OCI-LY3 (cell line): ENCODE results near the gene ZFP57.

ENCODE experiments used
- H2AFZ ChIP-seq: fragments of 200-600, 300-600 bp; shearing (Covaris generic); 2 replicates; pipeline ENCODE4 v1.6.0; 2014; ENCODE audit warnings: antibody characterized with exemption, low read depth, low read length
- H3K27ac ChIP-seq: fragments of 200-600, 300-600 bp; sonication (generic); 2 replicates; pipeline ENCODE4 v1.5.1; 2014; ENCODE audit warnings: mild to moderate bottlenecking, low read length, moderate library complexity, mixed read lengths
- H3K27me3 ChIP-seq: fragments of 200-600, 300-600 bp; sonication (generic); 2 replicates; pipeline ENCODE4 v1.6.1; 2014; ENCODE audit warnings: low read depth, low read length, mixed read lengths
- H3K36me3 ChIP-seq: fragments of 200-600, 300-600 bp; sonication (generic); replicated peaks from 2 replicates; pipeline ENCODE3; 2014; ENCODE audit warnings: low read depth, low read length, mixed read lengths
- H3K4me1 ChIP-seq: fragments of 300-600, 200-600 bp; sonication (generic); 2 replicates; pipeline ENCODE4 v1.6.1; 2014; ENCODE audit warnings: low read length, mixed read lengths
- H3K4me2 ChIP-seq: fragments of 200-600, 300-600 bp; sonication (generic); 2 replicates; pipeline ENCODE4 v1.6.1; 2014; ENCODE audit warnings: low read length, mixed read lengths
- H3K4me3 ChIP-seq: fragments of 300-600, 200-600 bp; sonication (generic); 2 replicates; pipeline ENCODE4 v1.5.1; 2014; ENCODE audit warnings: antibody characterized with exemption, mild to moderate bottlenecking, low read length, moderate library complexity
- H3K79me2 ChIP-seq: fragments of 300-600, 200-600 bp; shearing (Covaris generic); 2 replicates; pipeline ENCODE4 v1.6.1; 2014; ENCODE audit warnings: mild to moderate bottlenecking, low read length, mixed read lengths
- H3K9ac ChIP-seq: fragments of 300-600, 200-600 bp; shearing (Covaris generic); 2 replicates; pipeline ENCODE4 v1.6.0; 2014; ENCODE audit warnings: mild to moderate bottlenecking, low read length, moderate library complexity
- H3K9me3 ChIP-seq: fragments of 200-600, 300-600 bp; shearing (Covaris generic); 2 replicates; pipeline ENCODE4 v1.6.1; 2014; ENCODE audit warnings: low read length, mixed read lengths; ENCODE audit not compliant: insufficient read depth
- H4K20me1 ChIP-seq: fragments of 200-600, 300-600 bp; sonication (generic); 2 replicates; pipeline ENCODE4 v1.6.1; 2016; ENCODE audit warnings: low read length, mixed read lengths; ENCODE audit not compliant: insufficient read depth
- EZH2phosphoT487 ChIP-seq: fragments of 200-600 bp; shearing (Covaris generic); IDR thresholded peaks from 2 replicates; pipeline ENCODE4 v1.6.1; 2018; ENCODE audit warnings: antibody characterized with exemption, mixed run types, low read depth
- TF ChIP-seq, protein P1 (sequence below): fragments of 200-600, 300-600 bp; sonication (generic); IDR thresholded peaks from 2 replicates; pipeline ENCODE4 v1.5.1; 2014; ENCODE audit warnings: antibody characterized with exemption, low read length, low read depth

ZFP57 gene

DNA sequence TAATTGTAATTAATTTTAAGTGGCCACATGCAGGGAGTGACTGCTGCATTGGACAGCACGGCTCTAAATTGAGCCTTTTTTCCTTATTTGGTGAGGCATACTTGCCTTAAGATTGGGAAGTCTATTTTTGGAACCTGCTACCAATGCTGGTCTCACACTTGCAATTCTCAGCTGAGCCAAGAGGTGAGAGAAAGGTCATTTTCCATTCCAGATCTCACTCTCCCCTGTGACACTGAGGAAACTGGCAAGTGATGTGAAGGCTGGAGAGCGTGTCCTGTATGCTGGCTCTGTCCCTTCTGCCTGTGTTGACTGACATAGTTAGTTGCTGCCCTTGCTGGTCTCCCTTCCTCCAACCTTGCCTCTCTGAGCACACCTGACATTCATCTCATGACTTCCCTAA is 24.8 kb downstream of the ZFP57 start:
- H3K4me1 ChIP-seq, result peaks cover 10% of the 10 kb centered on the region
- no peak overlapping the region for H3K9ac ChIP-seq
- H2AFZ ChIP-seq, result no peak overlapping the region
- TF ChIP-seq EZH2phosphoT487, result no peak
- TF ChIP-seq, protein P1, sequence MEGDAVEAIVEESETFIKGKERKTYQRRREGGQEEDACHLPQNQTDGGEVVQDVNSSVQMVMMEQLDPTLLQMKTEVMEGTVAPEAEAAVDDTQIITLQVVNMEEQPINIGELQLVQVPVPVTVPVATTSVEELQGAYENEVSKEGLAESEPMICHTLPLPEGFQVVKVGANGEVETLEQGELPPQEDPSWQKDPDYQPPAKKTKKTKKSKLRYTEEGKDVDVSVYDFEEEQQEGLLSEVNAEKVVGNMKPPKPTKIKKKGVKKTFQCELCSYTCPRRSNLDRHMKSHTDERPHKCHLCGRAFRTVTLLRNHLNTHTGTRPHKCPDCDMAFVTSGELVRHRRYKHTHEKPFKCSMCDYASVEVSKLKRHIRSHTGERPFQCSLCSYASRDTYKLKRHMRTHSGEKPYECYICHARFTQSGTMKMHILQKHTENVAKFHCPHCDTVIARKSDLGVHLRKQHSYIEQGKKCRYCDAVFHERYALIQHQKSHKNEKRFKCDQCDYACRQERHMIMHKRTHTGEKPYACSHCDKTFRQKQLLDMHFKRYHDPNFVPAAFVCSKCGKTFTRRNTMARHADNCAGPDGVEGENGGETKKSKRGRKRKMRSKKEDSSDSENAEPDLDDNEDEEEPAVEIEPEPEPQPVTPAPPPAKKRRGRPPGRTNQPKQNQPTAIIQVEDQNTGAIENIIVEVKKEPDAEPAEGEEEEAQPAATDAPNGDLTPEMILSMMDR, result no peak
- H3K36me3 ChIP-seq, result no peaks in the 10 kb centered on the region
- H3K4me2 ChIP-seq, result peak overlapping the region; percentile 14; the same call in 1 of the 2 replicates
- H3K27me3 ChIP-seq, result no peaks in the 10 kb centered on the region
- H4K20me1 ChIP-seq, result no peaks in the 10 kb centered on the region
- H3K27ac ChIP-seq, result no peak overlapping the region
- no peaks in the 10 kb centered on the region for H3K79me2 ChIP-seq
- no peaks in the 10 kb centered on the region for H3K9me3 ChIP-seq
- H3K4me3 ChIP-seq, result no peak overlapping the region

DNA sequence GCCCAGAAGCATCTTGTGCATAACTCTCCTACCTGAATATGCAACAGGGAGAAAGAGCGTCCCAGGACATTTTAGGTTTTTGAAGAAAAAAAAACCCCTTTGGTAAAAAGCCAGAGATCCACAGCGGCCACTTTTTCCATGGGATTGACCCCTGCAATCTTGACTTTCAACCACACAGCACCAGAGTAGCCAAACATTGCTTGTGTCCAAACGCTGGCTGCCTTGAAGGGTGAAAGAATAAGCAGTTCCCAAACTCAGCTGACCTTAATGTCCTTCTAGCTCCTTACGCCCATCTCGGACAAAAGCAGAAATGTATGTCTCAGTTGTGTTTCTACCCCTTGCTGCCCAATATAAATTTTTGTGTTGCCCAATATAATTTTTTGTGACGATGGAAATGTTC is 25.3 kb downstream of the ZFP57 start:
- H3K27me3 ChIP-seq, result no peaks in the 10 kb centered on the region
- H3K4me1 ChIP-seq, result peaks cover 10% of the 10 kb centered on the region
- no peaks in the 10 kb centered on the region for H3K79me2 ChIP-seq
- no peaks in the 10 kb centered on the region for H4K20me1 ChIP-seq
- no peaks in the 10 kb centered on the region for H3K9me3 ChIP-seq
- TF ChIP-seq EZH2phosphoT487, result no peak
- TF ChIP-seq, protein P1, result no peak
- H2AFZ ChIP-seq, result no peak overlapping the region
- no peak overlapping the region for H3K4me2 ChIP-seq
- H3K27ac ChIP-seq, result no peak overlapping the region
- no peak overlapping the region for H3K4me3 ChIP-seq
- H3K36me3 ChIP-seq, result no peaks in the 10 kb centered on the region
- H3K9ac ChIP-seq, result no peak overlapping the region

DNA sequence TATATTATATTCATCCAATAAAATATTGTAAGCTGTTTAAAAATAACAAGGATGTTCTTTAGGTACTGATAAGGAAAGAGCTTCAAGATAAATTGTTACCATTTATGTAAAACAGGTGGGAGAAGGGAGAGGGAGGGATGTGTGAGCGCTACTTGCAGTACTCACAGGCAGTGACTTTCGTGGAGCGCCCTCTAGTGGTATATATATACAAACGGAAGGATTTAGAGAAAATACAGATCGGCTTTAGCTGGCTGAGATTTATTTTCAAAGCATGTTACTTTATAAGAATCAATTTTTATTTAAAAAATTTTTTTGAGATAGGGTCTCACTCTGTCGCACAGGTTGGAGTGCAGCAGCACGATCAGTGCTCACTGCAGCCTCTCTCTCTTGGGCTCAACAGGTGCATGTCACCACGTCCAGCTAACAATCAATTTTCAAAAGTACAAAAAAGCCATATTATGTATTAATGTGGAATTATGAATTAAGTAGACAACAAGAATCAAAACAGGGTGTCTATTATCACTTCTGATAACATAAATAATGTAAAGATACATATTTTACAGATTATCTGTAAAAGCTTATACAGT is 27.4 kb downstream of the ZFP57 start:
- peak overlapping the region; percentile 40 for H3K4me2 ChIP-seq
- peaks cover 10% of the 10 kb centered on the region for H3K4me1 ChIP-seq
- 0 out of 2 replicates have a peak overlapping the region, but pooled peaks have one; percentile 13 for H2AFZ ChIP-seq
- H3K36me3 ChIP-seq, result no peaks in the 10 kb centered on the region
- no peaks in the 10 kb centered on the region for H3K9me3 ChIP-seq
- no peak overlapping the region for H3K4me3 ChIP-seq
- H3K9ac ChIP-seq, result no peak overlapping the region
- TF ChIP-seq, protein P1, result peak; percentile 61
- TF ChIP-seq EZH2phosphoT487, result no peak
- H3K79me2 ChIP-seq, result no peaks in the 10 kb centered on the region
- no peaks in the 10 kb centered on the region for H3K27me3 ChIP-seq
- no peak overlapping the region for H3K27ac ChIP-seq
- no peaks in the 10 kb centered on the region for H4K20me1 ChIP-seq

DNA sequence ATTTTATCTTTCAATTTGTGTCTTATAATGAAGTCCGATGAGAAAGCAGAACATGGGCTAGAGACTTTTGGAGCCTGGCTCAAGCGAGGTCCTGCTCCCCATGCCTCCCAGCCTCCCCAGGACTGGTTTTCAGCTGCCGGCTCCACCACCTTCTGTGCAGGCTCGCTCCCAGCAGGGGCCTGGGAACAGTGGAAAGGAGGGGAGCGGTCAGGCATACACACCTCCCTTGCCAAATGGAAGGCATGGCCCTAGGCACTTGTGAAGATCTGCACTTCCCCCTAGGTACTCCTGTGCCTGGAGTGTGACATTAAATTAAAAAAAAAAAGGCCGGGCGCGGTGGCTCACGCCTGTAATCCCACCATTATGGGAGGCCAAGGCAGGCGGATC is 28.8 kb downstream of the ZFP57 start:
- Histone ChIP-seq H3K27ac (no peak overlapping the region), H3K36me3 (no peaks in the 10 kb centered on the region), H2AFZ (no peak overlapping the region), H3K4me2 (no peak overlapping the region), H4K20me1 (no peaks in the 10 kb centered on the region), H3K79me2 (no peaks in the 10 kb centered on the region), H3K9ac (no peak overlapping the region), H3K4me3 (no peak overlapping the region), H3K27me3 (no peaks in the 10 kb centered on the region), H3K9me3 (no peaks in the 10 kb centered on the region), H3K4me1 (peaks cover 10% of the 10 kb centered on the region)
- TF ChIP-seq, protein P1, result no peak
- no peak for TF ChIP-seq EZH2phosphoT487
